GM13976 (cell line): ENCODE measurements around the gene CRLF1.

Experiments used
- DNase-seq: peaks from one replicate; pipeline ENCODE4 v3.0.0; 2012; ENCODE audit warnings: low spot score
- CTCF ChIP-seq: IDR thresholded peaks from 2 replicates; pipeline ENCODE4 v1.5.1; 2012; ENCODE audit warnings: borderline replicate concordance, mild to moderate bottlenecking; ENCODE audit not compliant: insufficient read depth; ENCODE audit errors: extremely low read depth, missing control alignments, control extremely low read depth
- in situ Hi-C: fragments of 300-500 bp; cut with MboI; formaldehyde crosslinking; loops from one replicate; pipeline ENCODE4 v1.12.0; 2022; ENCODE audit warnings: low sequenced_read_pairs, mixed read lengths, inconsistent platforms; ENCODE audit not compliant: unreplicated experiment

CRLF1 gene

GRCh38 chr19:18629166-18630088 lies 22.8 kb upstream of the CRLF1 start:
- DNase-seq: no peak
- TF ChIP-seq CTCF: no peak
- in situ Hi-C loops: no loop called here

DNA sequence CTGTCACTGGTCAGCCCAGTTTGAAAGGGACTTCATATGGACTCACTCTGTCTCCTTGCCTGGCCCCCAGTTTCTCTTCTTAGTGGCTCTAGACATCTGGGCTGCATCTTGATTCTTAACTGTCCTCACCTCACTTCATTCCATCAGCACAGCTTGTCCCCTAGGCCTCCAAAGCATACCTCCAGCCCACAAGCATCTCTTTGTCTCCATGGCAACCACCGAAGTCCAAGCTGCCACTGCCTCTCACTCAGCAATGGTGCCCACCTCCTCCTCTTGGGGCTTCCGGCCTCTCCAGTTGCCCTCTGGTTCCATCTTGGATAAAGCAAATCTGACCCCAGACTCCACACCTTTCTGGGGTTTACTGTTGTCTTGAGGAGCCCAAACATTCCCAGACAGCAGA lies 20.3 kb upstream of the CRLF1 start:
- no peak for DNase-seq
- in situ Hi-C loops: no loop called here
- TF ChIP-seq CTCF: no peak

GRCh38 chr19:18620902-18621301 lies 14.3 kb upstream of the CRLF1 start:
- TF ChIP-seq CTCF: no peak
- DNase-seq: no peak
- in situ Hi-C loops: no loop called here

GRCh38 chr19:18620311-18620710 lies 13.7 kb upstream of the CRLF1 start:
- in situ Hi-C loops: no loop called here
- no peak for TF ChIP-seq CTCF
- DNase-seq: no peak

GRCh38 chr19:18618236-18618635 lies 11.6 kb upstream of the CRLF1 start:
- no peak for DNase-seq
- no peak for TF ChIP-seq CTCF
- in situ Hi-C loops: no loop called here

DNA sequence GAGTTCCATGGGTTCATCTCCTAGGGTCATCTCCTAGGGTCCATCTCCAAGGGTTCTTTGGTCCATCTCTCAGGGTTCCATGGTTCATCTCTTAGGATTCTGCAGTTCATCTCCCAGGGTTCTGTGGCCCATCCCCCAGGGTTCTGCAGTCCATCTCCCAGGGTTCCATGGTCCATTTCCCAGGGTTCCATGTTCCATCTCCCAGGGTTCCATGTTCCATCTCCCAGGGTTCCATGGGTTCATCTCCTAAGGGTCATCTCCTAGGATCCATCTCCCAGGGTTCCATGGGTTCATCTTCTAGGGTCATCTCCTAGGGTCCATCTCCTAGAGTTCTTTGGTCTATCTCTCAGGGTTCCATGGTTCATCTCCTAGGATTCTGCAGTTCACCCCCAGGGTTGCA lies 11.0 kb upstream of the CRLF1 start:
- TF ChIP-seq CTCF: no peak
- in situ Hi-C loops: no loop called here
- DNase-seq: no peak
